GM12878 (cell line): ENCODE data around the gene CTNNA1. TPM values are rescaled to one million over a fixed set of nuclear protein-coding genes. Genes with fewer than 3 reads are reported as not detected.

Experiments
- ATAC-seq: fragments of 200-7000 bp; cut with Tn5 transposase; 3 replicates; pipeline ENCODE4 v1.9.1; 2020; ENCODE audit warnings: mild to moderate bottlenecking, moderate library complexity
- BruUV-seq: library from RNA; stranded (reverse); fragments of 400-500 nt; replicated peaks from 2 replicates; lab custom pipeline; 2021; lab: Mats Ljungman, UMichigan
- CTCF ChIA-PET: fragments of 300-600 bp; sonication (Branson Sonifier 250); formaldehyde crosslinking; extraction: SDS; loops from one replicate; lab custom pipeline; 2021; ENCODE audit warnings: inconsistent platforms; lab: Yijun Ruan, JAX
- POLR2A ChIA-PET: fragments of 350-600 bp; formaldehyde crosslinking; extraction: SDS; loops from one replicate; lab custom pipeline; 2021; ENCODE audit warnings: inconsistent platforms; lab: Charles Lee
- RAD21 ChIA-PET: fragments of 300-600 bp; sonication (Branson Sonifier 250); formaldehyde crosslinking; loops from one replicate; lab custom pipeline; 2023; ENCODE audit warnings: antibody characterized with exemption; ENCODE audit not compliant: unreplicated experiment; lab: Charles Lee
- SMC1A ChIA-PET: fragments of 300-600 bp; sonication (Branson Sonifier 250); formaldehyde crosslinking; loops from one replicate; lab custom pipeline; 2023; ENCODE audit not compliant: unreplicated experiment, uncharacterized antibody; lab: Charles Lee
- DNase-seq: peaks from one replicate; pipeline ENCODE4 v3.0.0-alpha.2; 2011; ENCODE audit warnings: low read depth, low spot score
- FAIRE-seq: peaks from 3 replicates; lab custom pipeline; 2011; peaks lifted over from hg19 to GRCh38; lab: Jason Lieb, UNC
- H2AFZ ChIP-seq: 2 replicates; pipeline ENCODE4 v1.6.0; 2011; ENCODE audit warnings: low read depth, low read length, control low read depth; ENCODE audit not compliant: control insufficient read depth
- H3K27ac ChIP-seq: 2 replicates; pipeline ENCODE4 v1.5.1; 2011; ENCODE audit warnings: control low read depth; ENCODE audit not compliant: control insufficient read depth, insufficient read depth
- H3K27me3 ChIP-seq, 2 experiments: replicated peaks in 1 of 2; 2 replicates each; pipeline versions ENCODE4 v1.6.0 to v1.6.1; 2011; ENCODE audit warnings: low read length in 1 of 2; ENCODE audit not compliant: control insufficient read depth in 2 of 2, insufficient read depth in 2 of 2
- H3K36me3 ChIP-seq, 2 experiments: 2 replicates each; pipeline ENCODE4 v1.5.1; 2011; ENCODE audit warnings: low read length in 1 of 2; ENCODE audit not compliant: control insufficient read depth in 2 of 2, insufficient read depth in 2 of 2
- H3K4me1 ChIP-seq: 2 replicates; pipeline ENCODE4 v1.6.1; 2011; ENCODE audit warnings: mild to moderate bottlenecking, low read length, moderate library complexity, mixed read lengths; ENCODE audit not compliant: control insufficient read depth, insufficient read depth
- H3K4me2 ChIP-seq: 2 replicates; pipeline ENCODE4 v1.6.0; 2011; ENCODE audit warnings: control low read depth; ENCODE audit not compliant: control insufficient read depth, insufficient read depth
- H3K4me3 ChIP-seq: fragments of 200-600 bp; sonication (generic); 2 replicates; pipeline ENCODE4 v1.5.1; 2016
- H3K79me2 ChIP-seq: 2 replicates; pipeline ENCODE4 v1.6.0; 2011; ENCODE audit warnings: low read length; ENCODE audit not compliant: control insufficient read depth, insufficient read depth
- H3K9ac ChIP-seq: 2 replicates; pipeline ENCODE4 v1.8.0; 2011; ENCODE audit warnings: low read length, control low read depth, mixed read lengths; ENCODE audit not compliant: control insufficient read depth, insufficient read depth
- H3K9me3 ChIP-seq: replicated peaks from 3 replicates; pipeline ENCODE4 v1.5.1; 2011; ENCODE audit warnings: mild to moderate bottlenecking, low read length; ENCODE audit not compliant: control insufficient read depth, insufficient read depth
- H4K20me1 ChIP-seq: 2 replicates; pipeline ENCODE4 v1.6.0; 2011; ENCODE audit not compliant: control insufficient read depth, insufficient read depth
- ATF7 ChIP-seq: fragments of 450-650 bp; IDR thresholded peaks from 2 replicates; pipeline ENCODE4 v1.6.1; 2016; ENCODE audit warnings: low read depth, mild to moderate bottlenecking
- BCL11A ChIP-seq: IDR thresholded peaks from 2 replicates; pipeline ENCODE4 v1.6.1; 2011; ENCODE audit warnings: low read depth, low read length
- BCLAF1 ChIP-seq: fragments of 450-650 bp; IDR thresholded peaks from 2 replicates; pipeline ENCODE4 v1.6.1; 2017; ENCODE audit warnings: antibody characterized with exemption, mild to moderate bottlenecking, moderate library complexity
- CHD2 ChIP-seq: IDR thresholded peaks from 2 replicates; pipeline ENCODE4 v1.6.1; 2011; ENCODE audit warnings: low read depth, low read length, improper control_type of control experiment, borderline replicate concordance
- E2F8 ChIP-seq: fragments of 450-650 bp; IDR thresholded peaks from 2 replicates; pipeline ENCODE4 v1.6.1; 2018; ENCODE audit warnings: mild to moderate bottlenecking, low read depth, moderate library complexity; ENCODE audit not compliant: partially characterized antibody
- ELK1 ChIP-seq: IDR thresholded peaks from 2 replicates; pipeline ENCODE4 v1.6.1; 2012; ENCODE audit warnings: low read depth, low read length, improper control_type of control experiment
- IRF3 ChIP-seq: fragments of 450-650 bp; IDR thresholded peaks from 2 replicates; pipeline ENCODE4 v1.6.1; 2014; ENCODE audit warnings: mild to moderate bottlenecking
- JUND ChIP-seq: IDR thresholded peaks from 2 replicates; pipeline ENCODE4 v1.6.1; 2012; ENCODE audit warnings: low read depth, mild to moderate bottlenecking, low read length, improper control_type of control experiment, moderate library complexity
- MTA3 ChIP-seq: IDR thresholded peaks from 2 replicates; pipeline ENCODE4 v1.6.1; 2012; ENCODE audit warnings: low read length, inconsistent platforms, borderline replicate concordance
- NFXL1 ChIP-seq: fragments of 450-650 bp; IDR thresholded peaks from 2 replicates; pipeline ENCODE4 v1.6.1; 2017; ENCODE audit warnings: antibody characterized with exemption, mild to moderate bottlenecking, borderline replicate concordance
- NRF1 ChIP-seq: conservative IDR thresholded peaks from 2 replicates; pipeline ENCODE4 v1.6.1; 2011; ENCODE audit warnings: mild to moderate bottlenecking, low read depth, low read length, improper control_type of control experiment
- PKNOX1 ChIP-seq: fragments of 450-650 bp; IDR thresholded peaks from 2 replicates; pipeline ENCODE4 v1.6.1; 2016; ENCODE audit warnings: mild to moderate bottlenecking
- RBBP5 ChIP-seq: fragments of 200-600 bp; sonication (generic); conservative IDR thresholded peaks from 2 replicates; pipeline ENCODE4 v1.6.1; 2016
- TCF3 ChIP-seq: IDR thresholded peaks from 2 replicates; pipeline ENCODE4 v1.6.1; 2012; ENCODE audit warnings: low read depth, mild to moderate bottlenecking, low read length, borderline replicate concordance; ENCODE audit not compliant: insufficient read depth
- WGBS: methylation state at CpG from one replicate; pipeline ENCODE4 v1.1.6; 2016; ENCODE audit warnings: low lambda C conversion rate; ENCODE audit not compliant: insufficient replicate concordance, insufficient coverage; ENCODE audit errors: missing lambda C conversion rate; 5-methylcytosine and 5-hydroxymethylcytosine counted together
- in situ Hi-C: fragments of 300-500 bp; cut with MboI; formaldehyde crosslinking; loops from 9 replicates; pipeline ENCODE4 v1.14.3; 2018; ENCODE audit warnings: mixed read lengths
- intact Hi-C: fragments of 100-400 bp; cut with micrococcal nuclease; formaldehyde crosslinking; loops from one replicate; pipeline ENCODE4 v1.14.2; 2022; ENCODE audit not compliant: unreplicated experiment
- polyA plus RNA-seq, 11 experiments: library from polyadenylated mRNA; depleted of rRNA in 4 of 11; unstranded in 6 of 11; stranded (reverse) in 5 of 11; fragments of >200 nt; fragmentation: Nextera tagmentation in 4 of 11; fragmentation: Illumina TruSeq in 1 of 11; extraction: Ambion mirVana in 4 of 11; extraction: Trizol in 1 of 11; gene quantifications; 1 replicate in 1 of 11; 2 replicates in 10 of 11; pipeline versions ENCODE4 v1.2.1 to v1.2.3, GENCODE V29; 2011 to 2016; ENCODE audit warnings: inconsistent platforms in 2 of 11, missing spikeins in 2 of 11, low read depth in 1 of 11
- total RNA-seq, 4 experiments: library from RNA; depleted of rRNA in 3 of 4; stranded (reverse); fragments of >200 nt in 3 of 4; fragmentation: Illumina TruSeq in 1 of 4; extraction: Trizol in 1 of 4; gene quantifications; 2 replicates each; pipeline versions ENCODE4 v1.2.1 to v1.2.3, GENCODE V29; 2013 to 2021

CTNNA1 gene
- total and polyA plus RNA-seq, 10 of the 15 experiments (the other 5 are each of a cell fraction or from before 2014, with no cell fraction given), result 32.6 to 104 (median 57.7) TPM

- TF ChIP-seq E2F8 (no peak), CHD2 (no peak), IRF3 (no peak), TCF3 (no peak)
Observed at GRCh38 chr5:138913773-138914172, 160.5 kb downstream of the CTNNA1 start (continued).

GRCh38 chr5:138914338-138914737, 161.1 kb downstream of the CTNNA1 start:
- Histone ChIP-seq H3K27me3 (no peaks in the 10 kb centered on the region), H2AFZ (no peak overlapping the region)
- RAD21 ChIA-PET, result no interaction called here
- DNase-seq (no peak), FAIRE-seq (no peak)
- intact Hi-C loops, result no loop called here
- SMC1A ChIA-PET, result interaction anchor here (1.2 kb wide), 1 partner anchor 9 kb away, joined by 3 read pairs; no protein-coding TSS in a partner anchor
- TF ChIP-seq BCLAF1 (no peak), NRF1 (no peak), BCL11A (no peak), NFXL1 (no peak), PKNOX1 (no peak), RBBP5 (no peak), MTA3 (no peak), ELK1 (no peak), JUND (no peak), ATF7 (no peak)
- TF ChIP-seq, all 136 proteins: peak for 0
- Histone ChIP-seq H3K9me3 (no peaks in the 10 kb centered on the region), H3K4me1 (no peaks in the 10 kb centered on the region), H3K9ac (no peak overlapping the region), H3K27ac (no peak overlapping the region), H3K36me3 (no peaks in the 10 kb centered on the region; a peak in 1 of 4 replicates), H3K79me2 (no peaks in the 10 kb centered on the region), H3K4me2 (no peak overlapping the region), H4K20me1 (no peaks in the 10 kb centered on the region), H3K4me3 (no peak overlapping the region)
- 100% methylated on average over 3 of the region's 3 CpGs for WGBS
- ChIA-PET CTCF (no interaction called here), POLR2A (no interaction called here)
- BruUV-seq, result no TSS peak
- in situ Hi-C loops, result no loop called here
- ATAC-seq, result no peak
